Head of caudate nucleus (tissue), 42 donors: ENCODE results near the gene KCNMA1.

ENCODE experiments used
- DNase-seq, 42 donors: peaks; one replicate each; pipeline versions ENCODE4 v3.0.0 to v3.0.0-alpha.2; 2020 to 2021; ENCODE audit warnings: mixed read lengths in 7 of 42
- intact Hi-C: fragments of 100-400 bp; cut with DNase I; formaldehyde crosslinking; loops from one replicate; pipeline ENCODE4 v1.15.0; 2022

KCNMA1 gene

GRCh38 chr10:77022671-77023070 is 614.9 kb downstream of the KCNMA1 start:
- intact Hi-C loops, result no loop called here
- DNase-seq, result no peak

GRCh38 chr10:77021966-77022490 is 615.6 kb downstream of the KCNMA1 start:
- intact Hi-C loops, result no loop called here
- no peak for DNase-seq

GRCh38 chr10:77020426-77021040 is 617.1 kb downstream of the KCNMA1 start:
- intact Hi-C loops, result no loop called here
- DNase-seq, result no peak

- no peak for DNase-seq
- intact Hi-C loops, result no loop called here
Measured at GRCh38 chr10:77016855-77017254, 620.8 kb downstream of the KCNMA1 start.

GRCh38 chr10:77016278-77016815 is 621.3 kb downstream of the KCNMA1 start:
- intact Hi-C loops, result no loop called here
- peak in 1 of 42 donors; percentile 5 for DNase-seq

GRCh38 chr10:77015360-77015759 is 622.2 kb downstream of the KCNMA1 start:
- intact Hi-C loops, result loop anchor here (2.0 kb wide), 1 partner anchor 13 kb away; no protein-coding TSS in a partner anchor
- DNase-seq, result no peak

- intact Hi-C loops, result no loop called here
Measured at GRCh38 chr10:77012812-77013500, 624.7 kb downstream of the KCNMA1 start.

GRCh38 chr10:77011874-77012811 is 625.5 kb downstream of the KCNMA1 start:
- intact Hi-C loops, result no loop called here
- DNase-seq, result no peak

More at GRCh38 chr10:77012812-77013500, 624.7 kb downstream of the KCNMA1 start:
- DNase-seq, result no peak

GRCh38 chr10:77010430-77010829 is 627.2 kb downstream of the KCNMA1 start:
- intact Hi-C loops, result no loop called here

GRCh38 chr10:77007834-77008233 is 629.8 kb downstream of the KCNMA1 start:
- intact Hi-C loops, result no loop called here
- DNase-seq, result no peak

More at GRCh38 chr10:77010430-77010829, 627.2 kb downstream of the KCNMA1 start:
- DNase-seq, result no peak

GRCh38 chr10:77006836-77007511 is 630.6 kb downstream of the KCNMA1 start:
- intact Hi-C loops, result no loop called here

GRCh38 chr10:77005871-77006270 is 631.7 kb downstream of the KCNMA1 start:
- DNase-seq, result no peak
- intact Hi-C loops, result no loop called here

More at GRCh38 chr10:77006836-77007511, 630.6 kb downstream of the KCNMA1 start:
- no peak for DNase-seq

GRCh38 chr10:77004917-77005564 is 632.6 kb downstream of the KCNMA1 start:
- intact Hi-C loops, result no loop called here

GRCh38 chr10:77002872-77003271 is 634.7 kb downstream of the KCNMA1 start:
- DNase-seq, result no peak
- intact Hi-C loops, result no loop called here

More at GRCh38 chr10:77004917-77005564, 632.6 kb downstream of the KCNMA1 start:
- peak in 8 of 42 donors; percentile 8 to 57 (median 22) for DNase-seq

GRCh38 chr10:77001206-77001605 is 636.4 kb downstream of the KCNMA1 start:
- no peak for DNase-seq
- intact Hi-C loops, result no loop called here

- no peak for DNase-seq
- intact Hi-C loops, result no loop called here
Measured at GRCh38 chr10:76998451-76998850, 639.2 kb downstream of the KCNMA1 start.

GRCh38 chr10:76997631-76998030 is 640.0 kb downstream of the KCNMA1 start:
- DNase-seq, result no peak
- intact Hi-C loops, result no loop called here

- intact Hi-C loops, result no loop called here
- no peak for DNase-seq
Measured at GRCh38 chr10:76995023-76995422, 642.6 kb downstream of the KCNMA1 start.
